Right kidney (tissue), 1 donor: Measurements from ENCODE around the gene PSMA8.
A peak's percentile ranks its signal among the peaks of the same experiment; 100 is the strongest.
"Not testable (repeated sequence)": the region's sequence is repeated elsewhere in the genome, so short reads cannot be mapped to it uniquely, and the experiment has no call there.

Experiments
- DNase-seq: peaks from one replicate; pipeline ENCODE4 v3.0.0-alpha.2; 2016

The PSMA8 gene

GRCh38 chr18:26175481-26175880 is 41.8 kb downstream of the PSMA8 start:
- no peak for DNase-seq

GRCh38 chr18:26176134-26176533 is 42.5 kb downstream of the PSMA8 start:
- no peak for DNase-seq

GRCh38 chr18:26181343-26181826 is 47.7 kb downstream of the PSMA8 start:
- DNase-seq: no peak

- no peak for DNase-seq
These were observed 49.9 kb downstream of the PSMA8 start for GRCh38 chr18:26183395-26184112.

- no peak for DNase-seq
These were observed 51.6 kb downstream of the PSMA8 start for GRCh38 chr18:26185267-26185666.

GRCh38 chr18:26190506-26190905 is 56.8 kb downstream of the PSMA8 start:
- DNase-seq: no peak

- DNase-seq: no peak
These were observed 58.6 kb downstream of the PSMA8 start for GRCh38 chr18:26192233-26192632.

GRCh38 chr18:26196605-26197004 is 62.9 kb downstream of the PSMA8 start:
- DNase-seq: no peak

GRCh38 chr18:26202001-26202400 is 68.3 kb downstream of the PSMA8 start:
- DNase-seq: not testable (repeated sequence)

- no peak for DNase-seq
These were observed 71.6 kb downstream of the PSMA8 start for GRCh38 chr18:26205318-26205717.

- DNase-seq: no peak
These were observed 72.8 kb downstream of the PSMA8 start for GRCh38 chr18:26206488-26206887.

- no peak for DNase-seq
These were observed 74.3 kb downstream of the PSMA8 start for GRCh38 chr18:26207937-26208336.

GRCh38 chr18:26208977-26209376 is 75.3 kb downstream of the PSMA8 start:
- no peak for DNase-seq

- DNase-seq: no peak
These were observed 76.5 kb downstream of the PSMA8 start for GRCh38 chr18:26210147-26210546.

GRCh38 chr18:26215247-26215970 is 81.7 kb downstream of the PSMA8 start:
- no peak for DNase-seq

- no peak for DNase-seq
These were observed 91.5 kb downstream of the PSMA8 start for GRCh38 chr18:26225022-26225693.

GRCh38 chr18:26225915-26226228 is 92.2 kb downstream of the PSMA8 start:
- DNase-seq: no peak

- DNase-seq: peak; percentile 98
These were observed 92.8 kb downstream of the PSMA8 start, which contains the start of gene TAF4B for GRCh38 chr18:26226229-26227050. Gene TAF4B (plus strand): TSS chr18:26226445. CDS start chr18:26226934, 489 bp downstream.

- DNase-seq: no peak
These were observed 93.5 kb downstream of the PSMA8 start for GRCh38 chr18:26227051-26227670.

GRCh38 chr18:26228562-26229260 is 95.0 kb downstream of the PSMA8 start:
- DNase-seq: no peak

GRCh38 chr18:26230497-26230896 is 96.8 kb downstream of the PSMA8 start:
- DNase-seq: no peak
